Measurements from ENCODE around the gene GABRB2. TPM values are rescaled to one million over a fixed set of nuclear protein-coding genes. Genes with fewer than 3 reads are reported as not detected.

GABRB2 gene
- total RNA-seq, 1 experiment from 2014 or later, result not detected

GRCh38 chr5:161372682-161373344 lies 173.7 kb downstream of the GABRB2 start:
- BruUV-seq (replicated peaks), result no TSS peak

GRCh38 chr5:161369022-161369421 lies 177.5 kb downstream of the GABRB2 start:
- no peaks in the 10 kb centered on the region for H3K36me3 Mint-ChIP-seq (ENCODE audit: insufficient read depth, unreplicated experiment)
- no peak for TF ChIP-seq CTCF (IDR thresholded peaks at IDR 0.05; ENCODE audit: unreplicated experiment)
- no peaks in the 10 kb centered on the region for H3K27me3 Mint-ChIP-seq (ENCODE audit: unreplicated experiment)
- no TSS peak for BruUV-seq (replicated peaks)
- no peaks in the 10 kb centered on the region for H3K4me1 Mint-ChIP-seq (ENCODE audit: low read depth, unreplicated experiment)
- no peak overlapping the region for H3K4me3 Mint-ChIP-seq (ENCODE audit: low read depth, unreplicated experiment)
- H3K9me3 Mint-ChIP-seq (ENCODE audit: low read depth, unreplicated experiment), result peaks cover 2% of the 10 kb centered on the region
- CTCF ChIA-PET, result no interaction called here
- intact Hi-C loops (cut with micrococcal nuclease; ENCODE audit: unreplicated experiment), result no loop called here
- DNase-seq, result no peak
- H3K27ac Mint-ChIP-seq (ENCODE audit: unreplicated experiment), result no peak overlapping the region

More at GRCh38 chr5:161372682-161373344, 173.7 kb downstream of the GABRB2 start:
- H3K27me3 Mint-ChIP-seq (ENCODE audit: unreplicated experiment), result no peaks in the 10 kb centered on the region
- H3K9me3 Mint-ChIP-seq (ENCODE audit: low read depth, unreplicated experiment), result peaks cover 6% of the 10 kb centered on the region
- TF ChIP-seq CTCF (IDR thresholded peaks at IDR 0.05; ENCODE audit: unreplicated experiment), result no peak
- no peaks in the 10 kb centered on the region for H3K36me3 Mint-ChIP-seq (ENCODE audit: insufficient read depth, unreplicated experiment)
- no peak for DNase-seq
- CTCF ChIA-PET, result no interaction called here
- H3K27ac Mint-ChIP-seq (ENCODE audit: unreplicated experiment), result no peak overlapping the region
- H3K4me3 Mint-ChIP-seq (ENCODE audit: low read depth, unreplicated experiment), result no peak overlapping the region
- intact Hi-C loops (cut with micrococcal nuclease; ENCODE audit: unreplicated experiment), result no loop called here
- H3K4me1 Mint-ChIP-seq (ENCODE audit: low read depth, unreplicated experiment), result no peaks in the 10 kb centered on the region

GRCh38 chr5:161358446-161358845 lies 188.1 kb downstream of the GABRB2 start:
- H3K36me3 Mint-ChIP-seq (ENCODE audit: insufficient read depth, unreplicated experiment), result no peaks in the 10 kb centered on the region
- H3K4me3 Mint-ChIP-seq (ENCODE audit: low read depth, unreplicated experiment), result no peak overlapping the region
- H3K27ac Mint-ChIP-seq (ENCODE audit: unreplicated experiment), result no peak overlapping the region
- CTCF ChIA-PET, result no interaction called here
- no peak for DNase-seq
- H3K4me1 Mint-ChIP-seq (ENCODE audit: low read depth, unreplicated experiment), result no peaks in the 10 kb centered on the region
- H3K27me3 Mint-ChIP-seq (ENCODE audit: unreplicated experiment), result no peaks in the 10 kb centered on the region
- no TSS peak for BruUV-seq (replicated peaks)
- intact Hi-C loops (cut with micrococcal nuclease; ENCODE audit: unreplicated experiment), result no loop called here
- H3K9me3 Mint-ChIP-seq (ENCODE audit: low read depth, unreplicated experiment), result peaks cover 9% of the 10 kb centered on the region
- TF ChIP-seq CTCF (IDR thresholded peaks at IDR 0.05; ENCODE audit: unreplicated experiment), result no peak

GRCh38 chr5:161344234-161344633 lies 202.3 kb downstream of the GABRB2 start:
- Mint-ChIP-seq H3K9me3 (ENCODE audit: low read depth, unreplicated experiment) (peaks cover 6% of the 10 kb centered on the region), H3K4me3 (ENCODE audit: low read depth, unreplicated experiment) (no peak overlapping the region), H3K36me3 (ENCODE audit: insufficient read depth, unreplicated experiment) (no peaks in the 10 kb centered on the region), H3K4me1 (ENCODE audit: low read depth, unreplicated experiment) (no peaks in the 10 kb centered on the region), H3K27me3 (ENCODE audit: unreplicated experiment) (no peaks in the 10 kb centered on the region), H3K27ac (ENCODE audit: unreplicated experiment) (no peak overlapping the region)
- CTCF ChIA-PET, result no interaction called here
- no peak for DNase-seq
- TF ChIP-seq CTCF (IDR thresholded peaks at IDR 0.05; ENCODE audit: unreplicated experiment), result no peak
- intact Hi-C loops (cut with micrococcal nuclease; ENCODE audit: unreplicated experiment), result no loop called here
- BruUV-seq (replicated peaks), result no TSS peak

Data from Calu3 (cell line).